G401 (cell line): ENCODE data around the gene METTL16. TPM values are rescaled to one million over a fixed set of nuclear protein-coding genes. Genes with fewer than 3 reads are reported as not detected.
"Not testable (repeated sequence)": the region's sequence is repeated elsewhere in the genome, so short reads cannot be mapped to it uniquely, and the experiment has no call there.

Experiments
- DNase-seq: peaks from one replicate; pipeline ENCODE4 v3.0.0-alpha.2; 2015; ENCODE audit warnings: low spot score
- in situ Hi-C: cut with HindIII; loops from 2 replicates; pipeline ENCODE4 v1.10.0; 2016; ENCODE audit warnings: low sequenced_read_pairs, mixed read lengths
- total RNA-seq: library from RNA; depleted of rRNA; stranded (reverse); fragments of >200 nt; shearing (Covaris generic); gene quantifications from 2 replicates; pipeline ENCODE4 v1.2.3, GENCODE V29; 2014; rRNA removed

METTL16 gene, protein sequence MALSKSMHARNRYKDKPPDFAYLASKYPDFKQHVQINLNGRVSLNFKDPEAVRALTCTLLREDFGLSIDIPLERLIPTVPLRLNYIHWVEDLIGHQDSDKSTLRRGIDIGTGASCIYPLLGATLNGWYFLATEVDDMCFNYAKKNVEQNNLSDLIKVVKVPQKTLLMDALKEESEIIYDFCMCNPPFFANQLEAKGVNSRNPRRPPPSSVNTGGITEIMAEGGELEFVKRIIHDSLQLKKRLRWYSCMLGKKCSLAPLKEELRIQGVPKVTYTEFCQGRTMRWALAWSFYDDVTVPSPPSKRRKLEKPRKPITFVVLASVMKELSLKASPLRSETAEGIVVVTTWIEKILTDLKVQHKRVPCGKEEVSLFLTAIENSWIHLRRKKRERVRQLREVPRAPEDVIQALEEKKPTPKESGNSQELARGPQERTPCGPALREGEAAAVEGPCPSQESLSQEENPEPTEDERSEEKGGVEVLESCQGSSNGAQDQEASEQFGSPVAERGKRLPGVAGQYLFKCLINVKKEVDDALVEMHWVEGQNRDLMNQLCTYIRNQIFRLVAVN
- total RNA-seq: 29.2 and 58.3 TPM in 2 replicates

GRCh38 chr17:2511462-2512369, at the start of gene METTL16:
Gene METTL16 (minus strand): TSS chr17:2511888. CDS start chr17:2502331, 9,557 bp downstream.
- in situ Hi-C loops: no loop called here
- DNase-seq: peak; percentile 98

DNA sequence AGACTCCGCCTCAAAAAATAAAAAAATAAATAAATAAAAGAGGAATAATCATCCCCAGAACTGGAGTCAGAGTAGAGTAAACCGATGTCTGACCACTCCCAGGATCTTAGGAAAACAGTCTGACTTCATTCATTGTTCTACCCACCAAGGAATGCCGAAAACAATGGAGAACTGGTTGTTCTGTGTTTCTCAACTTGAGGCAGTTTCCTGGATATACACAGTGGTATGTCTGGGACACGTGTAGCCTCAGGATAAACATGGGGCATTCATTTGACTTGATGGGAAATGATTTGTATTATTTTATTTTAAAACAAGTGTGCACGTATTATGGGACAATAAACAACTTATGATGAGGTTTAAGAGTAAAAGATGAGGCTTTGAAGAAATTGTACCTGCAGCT, 49.0 kb upstream of the METTL16 start:
- DNase-seq: no peak
- in situ Hi-C loops: no loop called here

DNA sequence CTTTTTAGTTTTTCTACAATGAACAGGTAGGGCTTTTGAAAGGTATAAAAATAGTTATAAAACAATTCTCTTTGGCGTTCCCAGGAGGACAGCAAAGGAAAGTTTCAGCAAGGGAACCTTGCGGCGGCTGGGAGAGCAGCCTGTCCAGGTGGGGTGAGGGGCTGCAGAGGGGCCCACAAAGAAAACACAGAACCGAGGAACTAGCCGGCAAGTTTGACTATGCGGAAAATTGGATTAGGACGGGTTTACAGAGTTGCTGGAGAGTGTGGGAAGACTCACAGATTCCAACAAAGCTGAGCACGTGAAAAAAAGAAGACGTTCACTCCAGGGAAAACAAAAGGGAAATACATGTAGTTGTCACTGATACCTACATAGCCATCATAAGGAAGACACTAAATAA, 40.2 kb upstream of the METTL16 start:
- DNase-seq: no peak
- in situ Hi-C loops: no loop called here

DNA sequence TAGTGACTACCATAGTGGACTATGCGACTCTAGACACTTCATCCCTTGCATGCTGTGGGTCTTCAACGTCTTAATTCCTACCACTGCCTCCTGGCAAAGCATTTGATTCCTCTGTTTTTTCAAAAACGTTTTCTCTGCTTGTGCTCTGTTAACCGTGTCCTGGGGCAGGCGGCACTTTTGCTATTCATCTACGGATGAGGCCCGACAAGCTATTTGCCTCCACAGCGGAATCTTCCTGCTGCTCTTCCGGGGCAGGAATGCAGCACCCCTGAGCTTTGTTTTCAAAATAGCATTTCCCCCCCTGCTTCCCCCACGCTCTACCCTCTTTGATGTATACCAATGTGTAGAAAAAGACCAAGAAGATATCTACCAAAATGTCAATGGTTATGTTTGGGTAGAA, 39.8 kb upstream of the METTL16 start:
- no peak for DNase-seq
- in situ Hi-C loops: no loop called here

GRCh38 chr17:2549392-2550211, 37.9 kb upstream of the METTL16 start:
- no peak for DNase-seq
- in situ Hi-C loops: no loop called here

DNA sequence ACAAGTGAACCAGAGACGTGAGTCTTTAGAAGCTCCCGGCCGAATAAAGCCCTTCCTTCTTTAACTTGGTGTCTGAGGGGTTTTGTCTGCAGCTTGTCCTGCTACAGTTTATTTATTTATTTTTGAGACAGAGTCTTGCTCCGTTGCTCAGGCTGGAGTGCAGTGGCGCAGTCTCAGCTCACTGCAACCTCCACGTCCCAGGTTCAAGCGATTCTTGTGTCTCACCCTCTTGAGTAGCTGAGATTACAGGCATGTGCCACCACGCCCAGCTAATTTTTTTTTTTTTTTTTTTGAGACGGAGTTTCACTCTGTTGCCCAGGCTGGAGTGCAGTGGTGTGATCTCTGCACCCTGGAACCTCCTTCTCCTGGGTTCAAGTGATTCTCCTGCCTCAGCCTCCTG, 36.3 kb upstream of the METTL16 start:
- in situ Hi-C loops, DNase-seq: not testable (repeated sequence)

DNA sequence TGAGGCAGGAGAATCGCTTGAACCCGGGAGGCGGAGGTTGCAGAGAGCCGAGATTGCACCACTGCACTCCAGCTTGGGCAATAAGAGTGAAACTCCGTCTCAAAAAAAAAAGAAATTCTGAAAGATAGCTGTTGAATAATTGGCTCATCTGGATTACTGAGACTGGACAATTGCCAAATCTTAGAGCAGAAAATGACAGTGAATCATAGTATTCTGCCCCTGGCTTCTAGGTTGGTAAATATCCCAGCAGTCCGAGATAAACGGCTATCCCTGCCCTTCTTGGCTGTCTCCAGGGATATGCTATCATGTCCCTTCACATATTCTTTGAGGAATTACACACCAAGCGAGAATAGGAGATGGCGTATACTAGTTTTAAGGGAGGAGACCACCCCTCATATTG, 35.5 kb upstream of the METTL16 start:
- in situ Hi-C loops: no loop called here
- DNase-seq: no peak

GRCh38 chr17:2545393-2545792, 33.7 kb upstream of the METTL16 start:
- no peak for DNase-seq
- in situ Hi-C loops: no loop called here

GRCh38 chr17:2542456-2542855, 30.8 kb upstream of the METTL16 start:
- in situ Hi-C loops: no loop called here
- DNase-seq: no peak

DNA sequence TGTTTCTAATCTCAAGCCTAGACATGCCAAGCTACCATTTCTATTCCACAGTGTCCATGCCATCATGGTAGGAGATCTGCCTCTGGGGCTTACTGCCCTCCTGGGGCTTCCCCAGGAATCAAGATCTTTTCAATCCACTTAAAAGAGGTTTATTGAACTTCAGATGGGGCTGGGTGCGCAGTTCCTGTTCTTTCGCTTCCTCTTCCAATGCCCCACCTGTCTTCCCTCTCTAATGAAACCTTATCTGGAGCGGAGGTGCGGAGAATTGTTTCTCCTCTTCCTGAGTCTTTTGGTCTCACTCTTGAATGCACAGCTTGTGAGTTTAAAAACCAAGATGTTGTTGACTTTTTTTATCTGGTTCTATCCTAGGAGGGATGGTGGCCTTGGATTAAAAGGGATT, 30.4 kb upstream of the METTL16 start:
- in situ Hi-C loops: no loop called here
- DNase-seq: no peak

- in situ Hi-C loops, DNase-seq: not testable (repeated sequence)
Measured at GRCh38 chr17:2537579-2537978, 25.9 kb upstream of the METTL16 start.

GRCh38 chr17:2532146-2532720, 20.5 kb upstream of the METTL16 start:
- DNase-seq: no peak
- in situ Hi-C loops: no loop called here

DNA sequence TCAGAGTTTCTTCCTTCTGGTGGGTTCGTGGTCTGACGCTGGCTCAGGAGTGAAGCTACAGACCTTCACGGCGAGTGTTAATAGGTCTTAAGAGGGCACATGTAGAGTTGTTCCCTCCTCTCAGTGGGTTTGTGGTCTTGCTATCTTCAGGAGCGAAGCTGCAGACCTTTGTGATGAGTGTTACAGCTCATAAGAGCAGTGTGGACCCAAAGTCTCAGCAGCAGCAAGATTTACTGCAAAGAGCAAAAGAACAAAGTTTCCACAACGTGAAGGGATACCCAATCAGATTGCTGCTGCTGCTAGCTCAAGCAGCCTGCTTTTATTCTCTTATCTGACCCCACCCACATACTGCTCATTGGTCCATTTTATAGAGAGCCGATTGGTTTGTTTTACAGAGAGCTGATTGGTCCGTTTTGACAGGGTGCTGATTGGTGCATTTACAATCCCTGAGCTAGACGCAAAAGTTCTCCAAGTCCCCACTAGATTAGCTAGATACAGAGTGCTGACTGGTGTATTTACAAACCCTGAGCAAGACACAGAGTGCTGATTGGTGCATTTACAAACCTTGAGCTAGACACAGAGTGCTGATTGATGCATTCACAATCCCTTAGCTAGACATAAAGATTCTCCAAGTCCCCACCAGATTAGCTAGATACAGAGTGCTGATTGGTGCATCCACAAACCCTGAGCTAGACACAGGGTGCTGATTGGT, 19.7 kb upstream of the METTL16 start:
- in situ Hi-C loops, DNase-seq: not testable (repeated sequence)

DNA sequence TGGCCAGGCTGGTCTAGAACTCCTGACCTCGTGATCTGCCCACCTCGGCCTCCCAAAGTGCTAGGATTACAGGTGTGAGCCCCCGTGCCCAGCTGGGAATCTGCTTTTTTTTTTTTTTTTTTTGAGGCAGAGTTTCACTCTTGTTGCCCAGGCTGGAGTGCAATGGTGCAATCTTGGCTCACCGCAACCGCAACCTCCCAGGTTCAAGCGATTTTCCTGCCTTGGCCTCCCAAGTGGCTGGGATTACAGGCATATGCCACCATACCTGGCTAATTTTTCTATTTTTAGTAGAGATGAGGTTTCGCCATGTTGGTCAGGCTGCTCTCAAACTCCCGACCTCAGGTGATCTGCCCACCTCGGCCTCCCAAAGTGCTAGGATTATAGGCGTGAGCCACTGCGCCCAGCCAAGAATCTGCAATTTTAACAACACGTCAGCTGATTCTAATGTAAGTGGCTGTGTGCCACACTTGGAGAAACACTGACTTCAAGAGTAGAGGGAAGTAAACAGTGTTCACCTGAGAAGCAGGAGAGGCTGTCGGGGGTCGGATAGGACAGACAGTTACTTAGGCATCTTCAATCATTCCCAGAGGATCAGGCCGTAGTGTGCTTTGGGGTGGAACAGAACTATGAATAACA, 10.2 kb upstream of the METTL16 start:
- DNase-seq, in situ Hi-C loops: not testable (repeated sequence)

DNA sequence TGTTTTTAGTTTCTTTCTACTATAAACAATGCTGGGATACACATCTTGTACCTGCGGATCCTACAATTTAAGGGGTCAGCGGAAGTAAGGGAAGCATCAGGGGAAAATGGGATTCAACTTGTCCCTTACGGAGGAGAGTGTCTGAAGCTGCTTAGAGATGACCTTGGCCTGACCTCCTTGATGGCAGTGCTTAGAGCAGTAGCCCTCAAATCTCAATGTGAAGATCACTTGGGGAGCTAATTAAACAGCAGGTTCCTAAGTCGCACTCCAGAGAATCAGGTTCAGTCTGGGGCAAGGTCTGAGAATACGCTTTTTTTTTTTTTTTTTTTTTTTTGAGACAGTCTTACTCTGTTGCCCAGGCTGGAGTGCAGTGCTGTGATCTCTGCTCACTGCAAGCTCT, 9.6 kb upstream of the METTL16 start:
- DNase-seq: no peak
- in situ Hi-C loops: no loop called here

GRCh38 chr17:2517539-2517938, 5.9 kb upstream of the METTL16 start:
- DNase-seq: no peak
- in situ Hi-C loops: no loop called here

DNA sequence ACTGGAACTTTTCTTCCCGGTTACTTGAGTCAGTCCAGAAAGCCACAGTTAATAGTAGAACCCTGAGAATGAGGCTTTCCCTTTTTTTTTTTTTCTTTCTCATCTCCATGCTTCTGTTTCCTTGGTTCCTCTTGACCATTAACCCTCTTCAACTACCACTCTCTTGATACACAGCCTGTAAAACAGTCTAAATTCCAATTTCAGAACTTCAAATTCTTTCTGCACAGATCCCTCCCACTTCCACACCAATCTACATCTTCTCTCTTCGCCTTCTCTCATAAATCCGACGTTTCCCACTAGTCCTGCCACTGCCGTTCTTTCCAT, 588 bp downstream of the METTL16 start:
- no peak for DNase-seq
- in situ Hi-C loops: no loop called here

- no peak for DNase-seq
- in situ Hi-C loops: no loop called here
Measured at GRCh38 chr17:2510559-2510958, 1.1 kb downstream of the METTL16 start.
